ENCODE measurements around the gene TBC1D9B. TPM values are rescaled to one million over a fixed set of nuclear protein-coding genes. Genes with fewer than 3 reads are reported as not detected.

Gene TBC1D9B
- total and polyA plus RNA-seq, 9 of the 15 experiments (the other 6 are each of a cell fraction or from before 2014, with no cell fraction given), result 2.9 to 59.1 (median 33.5) TPM

DNA sequence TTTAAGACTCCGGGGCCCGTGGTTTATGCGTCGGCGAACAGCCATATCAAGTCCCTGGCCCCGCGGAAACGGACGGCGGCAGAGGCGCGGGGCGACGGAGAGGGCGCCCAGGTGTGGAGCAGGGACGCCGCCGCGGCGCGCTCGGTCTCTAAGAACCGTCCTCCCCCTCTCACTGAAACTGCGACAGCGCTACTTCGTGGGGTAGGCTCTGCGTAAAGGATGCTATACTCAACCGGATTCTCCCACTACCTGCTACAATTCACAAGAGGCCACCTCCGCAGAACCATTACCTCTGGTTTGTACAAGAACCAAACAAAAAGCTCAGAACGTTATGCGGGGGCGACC lies 49.5 kb downstream of the TBC1D9B start:
- peak overlapping the region; percentile 84 for H3K27ac ChIP-seq (ENCODE audit: extremely low read depth, low read depth, low read length)
- no peak for FAIRE-seq
- TF ChIP-seq ZNF263 (CRISPR knock-in tag; IDR thresholded peaks at IDR 0.05; ENCODE audit: borderline replicate concordance) (peak; percentile 75; the same call in 1 of the 2 replicates), NCOA1 (IDR thresholded peaks at IDR 0.05; ENCODE audit: low read depth) (no peak), SRSF3 (IDR thresholded peaks at IDR 0.05; ENCODE audit: insufficient read depth, low read length) (no peak), ZNF778 (CRISPR knock-in tag; IDR thresholded peaks at IDR 0.05) (no peak), PTRF (tag; IDR thresholded peaks at IDR 0.05) (no peak), RAD21 (CRISPR knock-in tag; conservative IDR thresholded peaks at IDR 0.05 in 1 of 2, IDR thresholded peaks at IDR 0.05 in 1 of 2) (0 out of 4 replicates have a peak, but pooled peaks of 1 of the 2 experiments have one; percentile 1), CTCF (IDR thresholded peaks at IDR 0.05 in 2 of 3, conservative IDR thresholded peaks at IDR 0.05 in 1 of 3; ENCODE audit: insufficient read depth in 2 of 3, low read depth in 1 of 3, low read length in 3 of 3) (0 out of 6 replicates have a peak, but pooled peaks of 1 of the 3 experiments have one; percentile 6), ZEB2 (IDR thresholded peaks at IDR 0.05) (peak; percentile 74), CBX3 (IDR thresholded peaks at IDR 0.05; ENCODE audit: borderline replicate concordance in 1 of 2, low read length in 2 of 2) (no peak), BCLAF1 (IDR thresholded peaks at IDR 0.05; ENCODE audit: borderline replicate concordance in 1 of 2, control insufficient read depth in 1 of 2, low read depth in 2 of 2, low read length in 1 of 2) (no peak), JUND (IDR thresholded peaks at IDR 0.05; ENCODE audit: borderline replicate concordance, low read depth, low read length) (no peak), JUND (tag; IDR thresholded peaks at IDR 0.05; ENCODE audit: borderline replicate concordance, low read depth, low read length) (no peak; the same call in 2 of the 3 replicates)
- TF ChIP-seq, protein P1, sequence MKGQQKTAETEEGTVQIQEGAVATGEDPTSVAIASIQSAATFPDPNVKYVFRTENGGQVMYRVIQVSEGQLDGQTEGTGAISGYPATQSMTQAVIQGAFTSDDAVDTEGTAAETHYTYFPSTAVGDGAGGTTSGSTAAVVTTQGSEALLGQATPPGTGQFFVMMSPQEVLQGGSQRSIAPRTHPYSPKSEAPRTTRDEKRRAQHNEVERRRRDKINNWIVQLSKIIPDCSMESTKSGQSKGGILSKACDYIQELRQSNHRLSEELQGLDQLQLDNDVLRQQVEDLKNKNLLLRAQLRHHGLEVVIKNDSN (CRISPR knock-in tag; IDR thresholded peaks at IDR 0.05), result 0 out of 2 replicates have a peak, but pooled peaks have one; percentile 2
- TF ChIP-seq, protein P2, sequence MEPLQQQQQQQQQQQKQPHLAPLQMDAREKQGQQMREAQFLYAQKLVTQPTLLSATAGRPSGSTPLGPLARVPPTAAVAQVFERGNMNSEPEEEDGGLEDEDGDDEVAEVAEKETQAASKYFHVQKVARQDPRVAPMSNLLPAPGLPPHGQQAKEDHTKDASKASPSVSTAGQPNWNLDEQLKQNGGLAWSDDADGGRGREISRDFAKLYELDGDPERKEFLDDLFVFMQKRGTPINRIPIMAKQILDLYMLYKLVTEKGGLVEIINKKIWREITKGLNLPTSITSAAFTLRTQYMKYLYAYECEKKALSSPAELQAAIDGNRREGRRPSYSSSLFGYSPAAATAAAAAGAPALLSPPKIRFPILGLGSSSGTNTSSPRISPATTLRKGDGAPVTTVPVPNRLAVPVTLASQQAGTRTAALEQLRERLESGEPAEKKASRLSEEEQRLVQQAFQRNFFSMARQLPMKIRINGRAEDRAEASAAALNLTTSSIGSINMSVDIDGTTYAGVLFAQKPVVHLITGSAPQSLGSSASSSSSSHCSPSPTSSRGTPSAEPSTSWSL (CRISPR knock-in tag; IDR thresholded peaks at IDR 0.05; ENCODE audit: borderline replicate concordance), result no peak

More for the DNA sequence above, 49.5 kb downstream of the TBC1D9B start:
- Histone ChIP-seq H3K27me3 (ENCODE audit: control insufficient read depth in 2 of 2, insufficient read depth in 2 of 2, low read length in 2 of 2) (no peaks in the 10 kb centered on the region), H3K9me3 (replicated peaks; ENCODE audit: control insufficient read depth, insufficient read depth, low read depth, low read length) (no peaks in the 10 kb centered on the region), H3K9me1 (ENCODE audit: control insufficient read depth, insufficient read depth, low read length) (no peaks in the 10 kb centered on the region), H3K4me3 (peak overlapping the region; percentile 94), H3K9ac (ENCODE audit: insufficient read depth in 1 of 2, low read depth in 2 of 2, low read length in 2 of 2) (peak overlapping the region; percentile 43 to 95), H2AFZ (ENCODE audit: low read depth, low read length) (peak overlapping the region; percentile 100), H3K4me2 (ENCODE audit: insufficient read depth, low read length) (peak overlapping the region; percentile 90), H4K20me1 (replicated peaks; ENCODE audit: control insufficient read depth, insufficient read depth, low read length) (no peaks in the 10 kb centered on the region), H3K79me2 (ENCODE audit: control insufficient read depth, insufficient read depth, low read length) (peaks cover 19% of the 10 kb centered on the region), H3K4me1 (replicated peaks in 1 of 2; ENCODE audit: control insufficient read depth in 2 of 2, insufficient read depth in 2 of 2, low read length in 2 of 2) (peaks cover 6 to 25% of the 10 kb centered on the region in 2 experiments; a peak in 4 of 5 replicates), H3K36me3 (ENCODE audit: control insufficient read depth, insufficient read depth, low read length) (peaks cover 22% of the 10 kb centered on the region; the same call in 2 of the 3 replicates)
- WGBS (ENCODE audit: insufficient coverage, low coverage, missing lambda C conversion rate), result under 1% methylated on average over 32 of the region's 32 CpGs
- POLR2A ChIA-PET, result no interaction called here
- ATAC-seq (peak; percentile 77), DNase-seq (ENCODE audit: extremely low read depth in 1 of 4, low spot score in 3 of 4) (peak; percentile 53 to 68 (median 60))
- CTCF ChIA-PET (ENCODE audit: low intra/inter-chr PET ratio), result no interaction called here
- intact Hi-C loops (cut with micrococcal nuclease), result loop anchor here (5.0 kb wide), 2 partner anchors 36 to 234 kb away; partner anchors contain the start of gene SQSTM1
- TSS peak; percentile 34 for BruUV-seq (replicated peaks)
- in situ Hi-C loops (cut with MboI), result no loop called here

Measured in K562 (cell line).